H1 (cell line): ENCODE data around the gene HOXB13.

Experiments used
- ATF3 ChIP-seq: IDR thresholded peaks from 2 replicates; pipeline ENCODE4 v1.6.1; 2011; ENCODE audit warnings: low read depth, mild to moderate bottlenecking, low read length; ENCODE audit not compliant: insufficient read depth
- JUND ChIP-seq: IDR thresholded peaks from 2 replicates; pipeline ENCODE4 v1.6.1; 2011; ENCODE audit warnings: mild to moderate bottlenecking, improper control_type of control experiment, low read length
- KDM4A ChIP-seq: IDR thresholded peaks from one replicate; pipeline ENCODE4 v1.7.1; 2012; ENCODE audit warnings: low read depth, mild to moderate bottlenecking, moderate library complexity, low read length, inconsistent platforms; ENCODE audit not compliant: severe bottlenecking
- KDM5A ChIP-seq: fragments of 200-600 bp; IDR thresholded peaks from 2 replicates; pipeline ENCODE4 v1.7.1; 2012; ENCODE audit warnings: mild to moderate bottlenecking, low read length, inconsistent platforms, mixed read lengths
- POLR2A ChIP-seq, 2 experiments: IDR thresholded peaks; 1 replicate in 1 of 2; 2 replicates in 1 of 2; pipeline ENCODE4 v1.6.1; 2011; ENCODE audit warnings: low read depth in 2 of 2, low read length in 2 of 2, mild to moderate bottlenecking in 2 of 2; ENCODE audit errors: control extremely low read depth in 1 of 2
- RFX5 ChIP-seq: IDR thresholded peaks from 2 replicates; pipeline ENCODE4 v1.6.1; 2011; ENCODE audit warnings: low read depth, low read length, improper control_type of control experiment, borderline replicate concordance
- RNF2 ChIP-seq: fragments of 200-900, 300-1000 bp; sonication (generic); IDR thresholded peaks from 2 replicates; pipeline ENCODE4 v1.7.1; 2016; ENCODE audit warnings: borderline replicate concordance, low read depth, mild to moderate bottlenecking, antibody characterized with exemption, low read length; ENCODE audit not compliant: poor library complexity, severe bottlenecking; ENCODE audit errors: missing control alignments
- SP2 ChIP-seq: IDR thresholded peaks from 2 replicates; pipeline ENCODE4 v1.6.1; 2012; ENCODE audit warnings: mild to moderate bottlenecking, low read length, inconsistent platforms
- TF ChIP-seq, protein P1 (sequence below): IDR thresholded peaks from 2 replicates; pipeline ENCODE4 v1.6.1; 2012; ENCODE audit warnings: low read length, inconsistent platforms

DNA sequence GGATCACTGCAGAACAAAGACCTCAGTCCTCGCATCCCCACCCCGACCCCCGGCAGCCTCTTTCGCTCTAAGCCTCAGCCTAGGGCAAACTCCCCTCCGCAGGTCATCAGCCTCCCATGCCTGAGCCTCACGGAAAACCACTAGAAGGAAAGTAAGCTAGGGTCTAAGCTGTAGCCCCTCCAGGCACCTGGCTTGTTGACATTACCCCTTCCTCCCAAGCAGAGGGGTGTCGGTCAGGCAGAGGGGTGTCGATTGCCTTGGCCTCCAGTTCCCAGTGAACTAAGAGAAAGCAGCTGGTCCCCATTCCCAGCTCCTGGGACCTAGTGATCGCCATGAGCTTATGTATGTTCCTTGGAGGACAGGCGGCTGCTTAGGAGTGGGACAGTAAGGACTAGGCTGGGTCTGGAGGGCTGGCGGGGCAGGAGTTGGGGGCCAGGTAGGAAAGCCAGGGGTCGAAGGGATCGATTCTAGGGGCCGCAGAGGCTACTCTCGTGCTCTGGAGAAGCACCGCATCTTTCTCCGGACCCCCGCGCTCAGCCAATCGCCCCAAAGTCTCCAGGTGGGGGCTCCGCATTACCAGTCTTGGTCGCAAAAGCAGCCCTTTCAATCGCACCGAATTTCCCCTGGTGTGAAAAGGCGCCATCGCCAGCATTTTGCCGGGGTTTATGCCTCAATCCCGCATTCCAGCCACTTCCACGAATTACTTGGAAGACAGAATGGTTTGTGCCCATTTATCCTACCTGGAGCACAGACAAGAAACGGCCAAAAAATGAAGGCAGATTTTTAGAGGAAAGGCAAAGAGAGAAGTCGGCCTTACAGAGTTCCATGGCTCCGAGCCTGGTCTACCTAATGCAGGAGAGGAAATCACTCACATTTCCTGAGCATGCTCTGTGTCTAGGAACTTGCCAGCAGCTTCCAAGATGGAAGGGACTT lies 21.3 kb upstream of the HOXB13 start:
- TF ChIP-seq JUND (no peak), SP2 (no peak), KDM4A (no peak), KDM5A (no peak), RNF2 (peak; percentile 96), POLR2A (IDR thresholded peaks at IDR 0.05; ENCODE audit: control extremely low read depth in 1 of 2, low read depth in 2 of 2, low read length in 2 of 2) (no peak), ATF3 (no peak), RFX5 (no peak)
- TF ChIP-seq, protein P1, sequence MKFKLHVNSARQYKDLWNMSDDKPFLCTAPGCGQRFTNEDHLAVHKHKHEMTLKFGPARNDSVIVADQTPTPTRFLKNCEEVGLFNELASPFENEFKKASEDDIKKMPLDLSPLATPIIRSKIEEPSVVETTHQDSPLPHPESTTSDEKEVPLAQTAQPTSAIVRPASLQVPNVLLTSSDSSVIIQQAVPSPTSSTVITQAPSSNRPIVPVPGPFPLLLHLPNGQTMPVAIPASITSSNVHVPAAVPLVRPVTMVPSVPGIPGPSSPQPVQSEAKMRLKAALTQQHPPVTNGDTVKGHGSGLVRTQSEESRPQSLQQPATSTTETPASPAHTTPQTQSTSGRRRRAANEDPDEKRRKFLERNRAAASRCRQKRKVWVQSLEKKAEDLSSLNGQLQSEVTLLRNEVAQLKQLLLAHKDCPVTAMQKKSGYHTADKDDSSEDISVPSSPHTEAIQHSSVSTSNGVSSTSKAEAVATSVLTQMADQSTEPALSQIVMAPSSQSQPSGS: no peak
